ENCODE measurements around the gene ABCD1. TPM values are rescaled to one million over a fixed set of nuclear protein-coding genes. Genes with fewer than 3 reads are reported as not detected.

The ABCD1 gene
- total RNA-seq, 6 experiments from 2014 or later, result 8.0 to 20.8 (median 10.9) TPM

DNA sequence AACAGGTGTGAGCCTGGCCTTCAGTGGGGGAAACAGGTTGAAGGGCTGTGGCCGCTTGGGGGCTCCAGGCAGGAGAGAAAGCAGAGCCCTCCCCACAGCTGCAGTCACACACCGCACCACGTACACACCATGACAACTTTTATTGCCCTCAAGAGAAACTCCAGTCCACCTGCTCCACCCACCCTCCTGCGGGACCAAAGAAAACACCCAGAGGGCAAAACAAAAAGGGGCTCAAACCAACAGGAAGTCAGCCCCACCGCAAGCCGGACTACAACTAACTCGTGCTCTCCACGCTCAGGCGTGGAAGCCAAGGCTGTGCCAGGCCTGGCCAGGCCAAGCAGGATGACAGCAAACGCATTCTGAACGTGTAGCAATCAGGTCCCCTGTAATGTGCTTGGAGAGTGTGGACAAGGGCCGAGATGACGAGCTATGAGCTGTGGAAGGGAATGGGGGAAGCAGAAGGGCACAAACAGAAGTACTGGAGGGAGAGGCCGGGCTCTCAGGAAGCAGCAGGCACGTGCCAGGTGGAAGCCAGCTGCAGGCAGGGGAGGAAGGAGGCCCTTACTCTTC, 24.2 kb upstream of the ABCD1 start:
- H3K27ac ChIP-seq, result no peak overlapping the region
- peaks cover 0 to 4% (median under 1%) of the 10 kb centered on the region in 4 donors for H3K36me3 ChIP-seq
- no peaks in the 10 kb centered on the region for H3K4me1 ChIP-seq
- TF ChIP-seq POLR2A (IDR thresholded peaks at IDR 0.05) (no peak), CTCF (IDR thresholded peaks at IDR 0.05) (no peak)
- ATAC-seq (no peak), DNase-seq (no peak)
- H3K9me3 ChIP-seq, result no peaks in the 10 kb centered on the region
- no peaks in the 10 kb centered on the region for H3K27me3 ChIP-seq
- intact Hi-C loops (cut with DNase I), result no loop called here
- H3K4me3 ChIP-seq, result no peak overlapping the region
- 79% methylated on average over 7 of the region's 15 CpGs for WGBS (ENCODE audit: insufficient coverage, low coverage, low lambda C conversion rate, missing lambda C conversion rate)

GRCh38 chrX:153700967-153701366, 23.7 kb upstream of the ABCD1 start:
- TF ChIP-seq CTCF (IDR thresholded peaks at IDR 0.05), result no peak
- no peak for TF ChIP-seq POLR2A (IDR thresholded peaks at IDR 0.05)
- peaks cover 0 to 4% (median under 1%) of the 10 kb centered on the region in 4 donors for H3K36me3 ChIP-seq
- H3K27ac ChIP-seq, result no peak overlapping the region
- no peak for ATAC-seq
- no peaks in the 10 kb centered on the region for H3K27me3 ChIP-seq
- DNase-seq, result no peak
- intact Hi-C loops (cut with DNase I), result no loop called here
- no CpG with 5 or more reads among the region's 6 CpGs for WGBS (ENCODE audit: insufficient coverage, low coverage, low lambda C conversion rate, missing lambda C conversion rate)
- no peaks in the 10 kb centered on the region for H3K4me1 ChIP-seq
- H3K9me3 ChIP-seq, result no peaks in the 10 kb centered on the region
- H3K4me3 ChIP-seq, result no peak overlapping the region

GRCh38 chrX:153701706-153702105, 22.9 kb upstream of the ABCD1 start:
- Histone ChIP-seq H3K4me1 (no peaks in the 10 kb centered on the region), H3K36me3 (peaks cover 0 to 4% (median under 1%) of the 10 kb centered on the region in 4 donors), H3K27me3 (no peaks in the 10 kb centered on the region), H3K9me3 (no peaks in the 10 kb centered on the region), H3K4me3 (no peak overlapping the region), H3K27ac (no peak overlapping the region)
- intact Hi-C loops (cut with DNase I), result no loop called here
- no peak for ATAC-seq
- DNase-seq, result no peak
- no peak for TF ChIP-seq CTCF (IDR thresholded peaks at IDR 0.05)
- TF ChIP-seq POLR2A (IDR thresholded peaks at IDR 0.05), result no peak
- WGBS (ENCODE audit: insufficient coverage, low coverage, low lambda C conversion rate, missing lambda C conversion rate), result 94% methylated on average over 7 of the region's 12 CpGs

- peaks cover 0 to 4% (median under 1%) of the 10 kb centered on the region in 4 donors for H3K36me3 ChIP-seq
- 63% methylated on average over 3 of the region's 23 CpGs for WGBS (ENCODE audit: insufficient coverage, low coverage, low lambda C conversion rate, missing lambda C conversion rate)
- H3K27me3 ChIP-seq, result no peaks in the 10 kb centered on the region
- ATAC-seq (no peak), DNase-seq (no peak)
- H3K27ac ChIP-seq, result no peak overlapping the region
- TF ChIP-seq POLR2A (IDR thresholded peaks at IDR 0.05) (no peak), CTCF (IDR thresholded peaks at IDR 0.05) (no peak)
- no peaks in the 10 kb centered on the region for H3K4me1 ChIP-seq
- no peak overlapping the region for H3K4me3 ChIP-seq
- intact Hi-C loops (cut with DNase I), result no loop called here
- no peaks in the 10 kb centered on the region for H3K9me3 ChIP-seq
Observed at GRCh38 chrX:153702336-153703035, 22.2 kb upstream of the ABCD1 start.
